Motor neuron (in vitro differentiated cells): ENCODE data around the gene RRP15. TPM values are rescaled to one million over a fixed set of nuclear protein-coding genes. Genes with fewer than 3 reads are reported as not detected.

Experiments used
- ATAC-seq, 8 experiments: fragments of 200-7000 bp; cut with Tn5 transposase; replicated peaks in 6 of 8; 2 replicates each; pipeline ENCODE4 v1.8.0; 2021; ENCODE audit warnings: mild to moderate bottlenecking in 8 of 8, moderate library complexity in 8 of 8
- H3K27ac ChIP-seq, 2 donors: fragments of 250-450 bp; sonication (Bioruptor Pico); 2 replicates each; pipeline ENCODE4 v1.9.0; 2021; ENCODE audit warnings: antibody characterized with exemption in 2 of 2, mild to moderate bottlenecking in 2 of 2, moderate library complexity in 1 of 2
- H3K4me1 ChIP-seq, 2 donors: fragments of 250-450 bp; sonication (Bioruptor Pico); replicated peaks in 1 of 2; 2 replicates each; pipeline ENCODE4 v1.6.1; 2021; ENCODE audit warnings: antibody characterized with exemption in 2 of 2, mild to moderate bottlenecking in 2 of 2, moderate library complexity in 1 of 2
- H3K4me3 ChIP-seq, 5 donors: fragments of 250-450 bp; sonication (Bioruptor Pico); 2 replicates each; pipeline ENCODE4 v1.9.0; 2021; ENCODE audit warnings: antibody characterized with exemption in 5 of 5, mild to moderate bottlenecking in 5 of 5, moderate library complexity in 4 of 5
- WGBS, 10 experiments: fragments of 450-650 bp; shearing (Covaris generic); methylation state at CpG; one replicate each; pipeline ENCODE4 v1.0.0; 2022; 5-methylcytosine and 5-hydroxymethylcytosine counted together
- in situ Hi-C, 9 experiments: fragments of 400-800 bp; cut with MboI; loops; one replicate each; pipeline ENCODE4 v1.15.0; 2021; ENCODE audit warnings: low sequenced_read_pairs in 9 of 9, low pct_unique_long_range_greater_than_20kb in 2 of 9; ENCODE audit not compliant: unreplicated experiment in 9 of 9
- total RNA-seq, 8 experiments: library from RNA; unstranded; fragments of 300-600 nt; gene quantifications; 2 replicates each; pipeline versions ENCODE4 v1.2.3 to v1.2.4, GENCODE V29; 2022

Gene RRP15
- total RNA-seq, 8 experiments from 2014 or later, result 10.8 to 17.6 (median 14.5) TPM

- 0 to 79% (median 62%) methylated on average over 1 to 2 of the region's 2 CpGs; no CpG with 5 or more reads in 3 of the 10 experiments for WGBS, 10 experiments
- H3K27ac ChIP-seq, result no peak overlapping the region
- no peaks in the 10 kb centered on the region for H3K4me1 ChIP-seq
- in situ Hi-C loops, result no loop called here
- ATAC-seq, result no peak
- H3K4me3 ChIP-seq, result no peak overlapping the region
Observed at GRCh38 chr1:218266356-218266755, 18.7 kb upstream of the RRP15 start.

GRCh38 chr1:218272366-218272765, 12.7 kb upstream of the RRP15 start:
- 67 to 100% (median 90%) methylated on average over 1 to 6 of the region's 6 CpGs; no CpG with 5 or more reads in 3 of the 10 experiments for WGBS, 10 experiments
- no peak overlapping the region for H3K4me3 ChIP-seq
- no peak for ATAC-seq
- H3K27ac ChIP-seq, result no peak overlapping the region
- no peaks in the 10 kb centered on the region for H3K4me1 ChIP-seq
- in situ Hi-C loops, result no loop called here

GRCh38 chr1:218273762-218274479, 11.2 kb upstream of the RRP15 start:
- Histone ChIP-seq H3K4me3 (no peak overlapping the region), H3K4me1 (no peaks in the 10 kb centered on the region), H3K27ac (no peak overlapping the region)
- peak in 3 of 8 experiments; percentile 29 to 87 (median 72) for ATAC-seq
- 50 to 97% (median 76%) methylated on average over 1 to 3 of the region's 3 CpGs; no CpG with 5 or more reads in 3 of the 10 experiments for WGBS, 10 experiments
- in situ Hi-C loops, result no loop called here

DNA sequence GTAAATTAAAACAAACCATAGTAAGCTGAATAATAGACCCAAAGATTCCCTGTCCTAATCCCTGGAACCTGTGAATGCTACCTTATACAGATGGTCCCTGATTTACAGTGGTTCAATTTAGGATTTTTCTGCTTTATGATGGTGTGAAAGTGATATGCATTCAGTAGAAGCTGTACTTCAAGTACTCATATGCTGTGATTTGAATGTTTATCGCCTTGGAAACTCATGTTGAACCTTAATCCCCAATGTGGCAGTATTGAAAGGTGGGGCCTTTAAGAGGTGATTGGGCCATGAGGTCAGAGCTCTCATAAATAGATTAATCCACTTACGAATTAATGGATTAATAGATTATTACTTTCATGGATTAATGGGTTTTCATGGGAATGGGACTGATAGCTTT, 10.6 kb upstream of the RRP15 start:
- Histone ChIP-seq H3K27ac (no peak overlapping the region), H3K4me1 (no peaks in the 10 kb centered on the region), H3K4me3 (no peak overlapping the region)
- in situ Hi-C loops, result no loop called here
- peak in 1 of 8 experiments; percentile 19 for ATAC-seq
- WGBS, 10 experiments, result 28 to 100% (median 75%) methylated on average over 1 to 2 of the region's 2 CpGs; no CpG with 5 or more reads in 3 of the 10 experiments

DNA sequence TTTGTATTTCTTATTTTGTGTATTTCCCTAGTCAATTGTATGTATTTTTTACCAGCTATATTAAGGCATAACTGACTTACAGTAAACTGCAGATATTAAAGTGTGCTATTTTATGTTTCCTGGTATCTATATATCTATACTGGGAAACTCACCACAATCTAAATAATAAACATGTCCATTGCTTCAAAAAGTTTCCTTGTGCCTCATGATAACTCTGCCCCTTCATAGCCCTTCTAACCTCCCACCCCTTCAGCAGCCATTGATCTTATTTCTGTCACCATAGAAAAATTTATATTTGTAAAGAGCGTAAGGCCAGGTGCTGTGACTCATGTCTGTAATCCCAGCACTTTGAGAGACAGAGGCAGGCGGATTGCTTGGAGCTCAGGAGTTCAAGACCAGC, 9.3 kb upstream of the RRP15 start:
- ATAC-seq, result no peak

DNA sequence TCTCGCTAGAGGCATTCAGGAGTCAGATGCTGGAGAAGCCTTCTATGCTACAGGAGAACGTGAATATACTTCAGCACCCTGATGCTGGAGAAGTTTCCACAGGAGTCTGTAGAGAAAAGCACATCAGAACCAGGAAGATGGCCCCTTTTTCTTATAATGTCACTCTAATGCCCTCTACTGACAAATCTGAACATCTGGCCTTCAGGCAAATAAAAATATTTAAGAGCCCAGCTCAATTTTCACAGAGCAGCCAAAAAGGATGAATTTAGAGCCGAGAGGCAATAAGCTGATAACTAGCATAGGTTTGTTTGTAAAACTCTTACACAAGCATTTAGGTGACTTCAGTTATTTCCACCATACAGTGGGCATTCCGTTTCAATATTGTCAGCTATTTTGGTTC, 3.8 kb upstream of the RRP15 start:
- ATAC-seq, result no peak
- H3K4me1 ChIP-seq, result peaks cover 8 to 9% of the 10 kb centered on the region in 2 donors
- in situ Hi-C loops, result no loop called here
- no peak overlapping the region for H3K4me3 ChIP-seq
- 23 to 100% (median 80%) methylated on average over 2 to 4 of the region's 4 CpGs for WGBS, 10 experiments
- no peak overlapping the region for H3K27ac ChIP-seq

More for the DNA sequence above, 9.3 kb upstream of the RRP15 start:
- Histone ChIP-seq H3K4me3 (no peak overlapping the region), H3K27ac (no peak overlapping the region), H3K4me1 (no peaks in the 10 kb centered on the region)
- 7 to 94% (median 80%) methylated on average over 1 to 2 of the region's 2 CpGs; no CpG with 5 or more reads in 4 of the 10 experiments for WGBS, 10 experiments
- in situ Hi-C loops, result no loop called here

DNA sequence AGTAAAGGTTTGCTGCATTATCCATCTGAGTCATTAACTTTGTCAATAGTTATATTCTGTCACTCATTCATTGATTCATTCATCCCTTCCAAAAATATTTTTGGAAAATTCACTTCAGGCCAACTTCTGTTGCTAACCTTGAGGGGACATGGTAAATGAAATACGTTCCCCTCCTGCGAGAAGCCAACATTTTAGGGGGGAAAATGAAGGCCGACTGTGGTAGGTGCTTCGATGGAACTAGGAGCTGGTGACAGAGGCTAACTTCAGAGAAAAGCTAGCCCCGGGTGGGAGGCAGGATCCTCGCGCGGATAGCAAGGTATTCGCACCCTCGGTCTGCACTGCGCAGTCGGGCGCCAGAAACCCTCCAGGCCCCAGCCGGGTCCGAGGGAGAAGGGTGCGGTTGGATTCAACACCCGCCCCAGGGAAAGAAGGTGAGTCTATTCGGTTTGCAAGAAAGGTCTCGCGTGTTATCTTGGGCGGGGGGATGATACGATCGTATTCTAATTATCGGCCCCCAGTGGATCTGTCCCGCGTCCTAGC, 646 bp upstream of the RRP15 start:
- 0 to 80% (median 33%) methylated on average over 3 to 25 of the region's 26 CpGs; no CpG with 5 or more reads in 2 of the 10 experiments for WGBS, 10 experiments
- peak overlapping the region; percentile 78 to 91 (median 87) for H3K4me3 ChIP-seq
- in situ Hi-C loops, result no loop called here
- peak; percentile 24 to 56 (median 38) for ATAC-seq
- H3K27ac ChIP-seq, result peak overlapping the region; percentile 79 to 80
- peaks cover 12 to 18% of the 10 kb centered on the region in 2 donors for H3K4me1 ChIP-seq

DNA sequence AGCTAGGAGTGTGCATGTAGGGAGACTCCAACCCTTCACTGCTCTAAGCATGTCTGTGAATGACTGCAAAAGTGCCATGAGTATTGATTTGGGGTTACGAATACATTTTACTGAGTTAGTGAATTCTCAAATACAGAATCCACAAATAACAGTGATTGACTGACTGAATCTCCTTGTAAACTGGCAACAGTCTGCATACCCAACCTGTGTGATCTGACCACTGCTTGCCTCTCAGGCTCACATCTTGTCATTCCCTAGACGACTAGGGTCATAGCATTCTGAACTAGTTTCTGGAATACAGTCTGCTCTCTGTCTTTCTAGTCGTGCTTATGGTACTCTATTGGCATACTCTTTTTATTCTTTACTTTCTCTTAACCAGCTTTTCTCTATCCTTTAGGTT, 7.4 kb downstream of the RRP15 start:
- no peak overlapping the region for H3K4me3 ChIP-seq
- ATAC-seq, result no peak
- in situ Hi-C loops, result no loop called here
- no peaks in the 10 kb centered on the region for H3K4me1 ChIP-seq
- no peak overlapping the region for H3K27ac ChIP-seq
- 48 to 100% (median 77%) methylated on average over 1 to 3 of the region's 3 CpGs for WGBS, 10 experiments

GRCh38 chr1:218294546-218294945, 9.5 kb downstream of the RRP15 start:
- Histone ChIP-seq H3K27ac (no peak overlapping the region), H3K4me3 (no peak overlapping the region), H3K4me1 (no peaks in the 10 kb centered on the region)
- peak in 3 of 8 experiments; percentile 84 to 94 (median 88) for ATAC-seq
- in situ Hi-C loops, result no loop called here
- 19 to 100% (median 93%) methylated on average over 3 of the region's 3 CpGs; no CpG with 5 or more reads in 5 of the 10 experiments for WGBS, 10 experiments

DNA sequence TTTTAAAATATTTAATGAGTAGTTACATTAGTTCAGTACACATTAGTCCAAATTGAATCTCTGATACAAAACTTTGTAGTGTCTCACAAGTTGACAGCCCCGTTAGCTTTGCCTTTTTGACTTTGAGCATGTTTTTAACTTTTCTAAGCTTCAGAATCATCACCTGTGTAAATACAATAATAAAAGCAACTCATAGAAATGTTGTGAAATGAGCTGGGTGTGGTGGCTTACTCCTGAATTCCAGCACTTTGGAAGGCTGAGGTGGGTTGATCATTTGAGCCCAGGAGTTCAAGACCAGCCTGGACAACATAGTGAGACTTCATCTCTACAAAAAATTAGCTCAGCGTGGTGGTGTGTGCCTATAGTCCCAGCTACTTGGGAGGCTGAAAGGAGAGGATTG, 11.1 kb downstream of the RRP15 start:
- no peak overlapping the region for H3K4me3 ChIP-seq
- 94 to 100% (median 100%) methylated on average over 1 to 2 of the region's 2 CpGs; no CpG with 5 or more reads in 1 of the 10 experiments for WGBS, 10 experiments
- no peak overlapping the region for H3K27ac ChIP-seq
- no peaks in the 10 kb centered on the region for H3K4me1 ChIP-seq
- in situ Hi-C loops, result no loop called here
- no peak for ATAC-seq

DNA sequence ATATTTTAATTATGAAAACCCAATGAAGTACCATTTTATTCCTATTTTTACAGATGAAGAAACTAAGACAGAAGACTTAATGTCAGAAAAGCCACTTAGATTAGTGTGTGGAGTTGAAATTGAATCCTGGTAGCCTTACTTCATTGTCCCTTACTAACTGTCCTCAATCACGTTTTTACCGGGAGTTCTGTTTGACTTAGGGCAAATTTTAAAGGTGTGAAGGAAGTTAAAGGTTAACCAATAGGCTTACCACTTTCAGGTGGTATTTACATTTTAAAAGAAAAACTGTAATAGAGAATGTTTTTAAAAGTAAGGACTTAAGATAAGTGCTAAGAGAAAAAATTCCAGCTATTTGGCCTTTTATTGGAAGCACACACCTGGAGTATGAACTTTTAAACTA, 12.4 kb downstream of the RRP15 start:
- no peak for ATAC-seq
- Histone ChIP-seq H3K4me3 (no peak overlapping the region), H3K27ac (no peak overlapping the region), H3K4me1 (no peaks in the 10 kb centered on the region)
- in situ Hi-C loops, result no loop called here
- 57 to 100% (median 83%) methylated on average over 1 to 2 of the region's 2 CpGs for WGBS, 10 experiments

DNA sequence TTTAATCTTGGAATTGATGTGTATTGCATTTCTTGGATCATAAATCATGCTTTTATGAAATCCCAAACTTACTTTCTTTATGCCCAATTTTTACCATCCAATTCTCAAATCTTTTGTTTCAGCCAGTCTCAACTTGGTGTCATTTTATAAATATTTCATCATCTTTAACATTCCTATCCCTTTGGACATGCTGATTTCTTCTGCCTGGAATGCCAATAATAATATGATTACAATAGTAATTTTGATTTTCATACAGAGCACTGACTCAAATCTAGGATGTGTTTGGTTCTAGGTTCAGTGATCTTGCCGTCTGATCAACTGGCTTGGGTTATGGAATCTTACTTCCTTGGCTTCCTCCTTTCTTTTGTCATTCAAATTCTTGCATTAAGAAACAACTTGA, 12.8 kb downstream of the RRP15 start:
- in situ Hi-C loops, result no loop called here
- no peak for ATAC-seq
- Histone ChIP-seq H3K27ac (no peak overlapping the region), H3K4me1 (no peaks in the 10 kb centered on the region), H3K4me3 (no peak overlapping the region)
- WGBS, 10 experiments, result 17 to 100% (median 92%) methylated on average over 1 of the region's 1 CpG; no CpG with 5 or more reads in 4 of the 10 experiments

DNA sequence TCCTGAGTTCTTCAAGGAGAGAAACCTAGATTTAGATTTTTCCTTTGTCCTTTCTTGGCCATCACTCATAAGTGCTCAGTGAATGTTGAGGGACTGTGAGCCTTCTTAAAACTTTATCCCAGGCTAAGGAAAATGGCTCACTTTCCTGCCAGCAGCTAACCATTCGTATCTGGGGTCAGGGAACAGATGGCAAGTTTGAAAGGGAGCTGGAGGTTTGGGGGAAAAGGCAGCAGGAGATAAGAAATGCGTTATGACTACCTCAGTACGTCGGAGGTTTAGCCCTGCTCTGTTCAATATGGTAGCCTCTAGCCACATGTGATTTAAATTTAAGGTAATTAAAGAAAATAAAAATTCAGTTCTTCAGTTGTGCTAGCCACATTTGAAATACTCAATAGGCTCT, 13.3 kb downstream of the RRP15 start:
- 67 to 96% (median 77%) methylated on average over 2 to 4 of the region's 4 CpGs; no CpG with 5 or more reads in 1 of the 10 experiments for WGBS, 10 experiments
- Histone ChIP-seq H3K4me3 (no peak overlapping the region), H3K4me1 (no peaks in the 10 kb centered on the region), H3K27ac (no peak overlapping the region)
- no peak for ATAC-seq
- in situ Hi-C loops, result no loop called here
